ENCODE data around the gene PHB1. TPM values are rescaled to one million over a fixed set of nuclear protein-coding genes. Genes with fewer than 3 reads are reported as not detected.

PHB1 gene
- total RNA-seq, 2 donors from 2014 or later, result 227 to 263 TPM

DNA sequence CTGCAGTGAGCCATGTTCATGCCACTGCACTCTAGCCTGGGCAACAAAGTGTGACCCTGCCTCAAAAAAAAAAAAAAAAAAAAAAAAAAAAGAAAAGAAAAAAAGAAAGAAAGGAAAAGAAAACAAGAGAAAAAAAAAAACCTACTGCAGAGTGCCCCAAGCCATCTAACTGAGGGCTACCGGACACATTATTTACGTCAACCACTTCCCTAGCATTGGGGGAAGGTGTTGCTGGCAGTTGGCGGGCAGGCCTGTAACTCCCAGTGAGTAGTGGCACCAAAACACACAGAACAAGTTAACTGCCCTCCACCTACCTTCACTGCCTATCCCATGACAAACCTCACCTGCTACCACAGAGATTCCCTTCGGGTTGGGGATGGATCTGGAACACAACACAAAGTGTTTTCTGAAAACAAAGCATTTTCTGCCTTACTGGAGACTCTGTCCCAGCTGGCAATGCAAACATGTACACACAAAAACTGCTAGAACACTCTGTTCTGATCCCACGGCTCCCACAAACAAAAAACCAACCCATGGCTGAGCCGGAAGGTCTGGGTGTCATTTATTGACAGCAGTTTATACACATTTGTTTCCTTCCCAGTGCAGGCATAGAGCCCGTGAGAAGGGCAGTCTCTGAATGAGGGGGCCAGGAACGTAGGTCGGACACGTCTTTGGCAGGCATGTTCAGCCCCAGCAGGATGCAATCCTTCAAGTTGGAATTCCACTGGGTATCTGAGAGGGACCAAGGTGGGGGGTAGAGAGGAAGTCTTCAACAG is 11.0 kb downstream of the PHB1 start:
- Mint-ChIP-seq H3K36me3 (ENCODE audit: low read depth) (peaks cover 50% of the 10 kb centered on the region), H3K4me3 (no peak overlapping the region), H3K9me3 (no peaks in the 10 kb centered on the region), H3K27ac (no peak overlapping the region), H3K27me3 (ENCODE audit: insufficient read depth) (no peaks in the 10 kb centered on the region), H3K4me1 (no peaks in the 10 kb centered on the region)
- Histone ChIP-seq H3K9me3 (ENCODE audit: control insufficient read depth, low read length) (no peaks in the 10 kb centered on the region), H3K4me1 (ENCODE audit: control insufficient read depth, insufficient read depth, low read length) (no peaks in the 10 kb centered on the region), H3K27me3 (ENCODE audit: control insufficient read depth, insufficient read depth, low read length, poor library complexity, severe bottlenecking) (no peaks in the 10 kb centered on the region), H3K4me3 (ENCODE audit: low read length) (no peak overlapping the region), H3K9ac (ENCODE audit: extremely low read depth, low read length, poor library complexity, severe bottlenecking) (no peak overlapping the region), H3K27ac (ENCODE audit: low read depth, low read length) (no peak overlapping the region), H3K36me3 (ENCODE audit: control insufficient read depth, insufficient read depth, low read length) (peaks cover 46% of the 10 kb centered on the region)
- DNase-seq, result peak; percentile 25
- WGBS, 2 experiments (ENCODE audit: insufficient coverage in 1 of 2, insufficient read length in 1 of 2), result 91 to 95% methylated on average over 6 to 10 of the region's 10 CpGs
- TF ChIP-seq, protein P1, sequence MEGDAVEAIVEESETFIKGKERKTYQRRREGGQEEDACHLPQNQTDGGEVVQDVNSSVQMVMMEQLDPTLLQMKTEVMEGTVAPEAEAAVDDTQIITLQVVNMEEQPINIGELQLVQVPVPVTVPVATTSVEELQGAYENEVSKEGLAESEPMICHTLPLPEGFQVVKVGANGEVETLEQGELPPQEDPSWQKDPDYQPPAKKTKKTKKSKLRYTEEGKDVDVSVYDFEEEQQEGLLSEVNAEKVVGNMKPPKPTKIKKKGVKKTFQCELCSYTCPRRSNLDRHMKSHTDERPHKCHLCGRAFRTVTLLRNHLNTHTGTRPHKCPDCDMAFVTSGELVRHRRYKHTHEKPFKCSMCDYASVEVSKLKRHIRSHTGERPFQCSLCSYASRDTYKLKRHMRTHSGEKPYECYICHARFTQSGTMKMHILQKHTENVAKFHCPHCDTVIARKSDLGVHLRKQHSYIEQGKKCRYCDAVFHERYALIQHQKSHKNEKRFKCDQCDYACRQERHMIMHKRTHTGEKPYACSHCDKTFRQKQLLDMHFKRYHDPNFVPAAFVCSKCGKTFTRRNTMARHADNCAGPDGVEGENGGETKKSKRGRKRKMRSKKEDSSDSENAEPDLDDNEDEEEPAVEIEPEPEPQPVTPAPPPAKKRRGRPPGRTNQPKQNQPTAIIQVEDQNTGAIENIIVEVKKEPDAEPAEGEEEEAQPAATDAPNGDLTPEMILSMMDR (conservative IDR thresholded peaks at IDR 0.05), result no peak

DNA sequence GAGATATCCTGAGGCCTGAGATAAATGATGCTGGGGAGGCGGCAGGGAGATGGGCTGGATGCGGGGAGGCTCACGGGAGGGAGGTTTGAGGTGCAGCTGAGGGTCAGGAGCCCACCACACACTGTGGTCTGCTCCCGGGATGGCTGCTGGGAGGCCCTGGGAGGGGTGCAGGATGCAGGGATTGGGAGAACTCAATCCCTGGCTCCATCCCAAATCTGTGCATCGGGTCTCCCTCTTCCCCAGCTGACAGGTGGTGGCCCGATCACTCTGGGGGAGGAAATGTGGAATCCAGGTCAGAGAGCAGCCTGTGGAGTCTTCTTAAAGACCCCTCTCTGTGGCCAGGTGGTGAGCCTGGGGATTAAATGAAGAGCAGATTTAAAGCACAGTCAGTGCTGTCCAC is 12.0 kb downstream of the PHB1 start:
- H3K27ac Mint-ChIP-seq, result no peak overlapping the region
- H3K27me3 Mint-ChIP-seq (ENCODE audit: insufficient read depth), result no peaks in the 10 kb centered on the region
- no peaks in the 10 kb centered on the region for H3K4me1 ChIP-seq (ENCODE audit: control insufficient read depth, insufficient read depth, low read length)
- H3K27me3 ChIP-seq (ENCODE audit: control insufficient read depth, insufficient read depth, low read length, poor library complexity, severe bottlenecking), result no peaks in the 10 kb centered on the region
- TF ChIP-seq, protein P1 (conservative IDR thresholded peaks at IDR 0.05), result no peak
- no peak overlapping the region for H3K9ac ChIP-seq (ENCODE audit: extremely low read depth, low read length, poor library complexity, severe bottlenecking)
- H3K36me3 Mint-ChIP-seq (ENCODE audit: low read depth), result peaks cover 45% of the 10 kb centered on the region
- no peaks in the 10 kb centered on the region for H3K4me1 Mint-ChIP-seq
- H3K9me3 Mint-ChIP-seq, result no peaks in the 10 kb centered on the region
- 83 to 96% methylated on average over 2 to 6 of the region's 6 CpGs for WGBS, 2 experiments (ENCODE audit: insufficient coverage in 1 of 2, insufficient read length in 1 of 2)
- H3K27ac ChIP-seq (ENCODE audit: low read depth, low read length), result peak overlapping the region; percentile 24
- peaks cover 41% of the 10 kb centered on the region for H3K36me3 ChIP-seq (ENCODE audit: control insufficient read depth, insufficient read depth, low read length)
- peak; percentile 41 for DNase-seq
- no peaks in the 10 kb centered on the region for H3K9me3 ChIP-seq (ENCODE audit: control insufficient read depth, low read length)
- no peak overlapping the region for H3K4me3 ChIP-seq (ENCODE audit: low read length)
- no peak overlapping the region for H3K4me3 Mint-ChIP-seq

DNA sequence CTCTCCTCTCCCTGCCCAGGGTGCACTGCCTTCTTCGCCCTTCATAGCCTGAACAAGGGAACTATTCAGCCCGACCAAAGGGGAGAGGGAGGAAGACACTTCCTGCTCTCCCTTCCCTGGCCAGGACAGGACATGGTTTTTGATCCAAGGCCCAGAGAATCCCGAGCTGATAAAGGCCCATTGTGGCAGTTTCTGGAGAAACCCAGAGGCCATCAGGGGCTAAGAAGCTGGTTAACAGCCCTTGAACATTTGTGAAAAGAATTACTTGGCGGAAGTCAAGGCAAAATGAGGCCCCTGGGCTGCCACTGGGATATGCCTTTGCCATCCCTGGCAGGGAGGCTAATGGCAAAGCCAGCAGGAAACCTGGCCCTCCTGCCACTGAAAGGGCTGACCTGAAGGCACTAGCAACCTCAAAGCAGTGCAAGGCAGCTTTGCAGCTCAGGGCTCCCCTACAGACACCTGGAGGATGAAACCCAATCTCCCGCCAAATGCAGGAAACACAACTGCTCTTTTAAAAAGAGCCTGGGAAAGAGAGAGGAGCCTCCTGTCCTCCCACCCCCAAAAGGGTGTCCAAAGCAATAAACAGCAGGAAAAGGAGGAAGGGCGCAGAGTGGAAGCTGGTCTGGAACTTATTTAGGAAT is 12.6 kb downstream of the PHB1 start:
- Histone ChIP-seq H3K4me1 (ENCODE audit: control insufficient read depth, insufficient read depth, low read length) (no peaks in the 10 kb centered on the region), H3K36me3 (ENCODE audit: control insufficient read depth, insufficient read depth, low read length) (peaks cover 35% of the 10 kb centered on the region), H3K4me3 (ENCODE audit: low read length) (no peak overlapping the region), H3K27ac (ENCODE audit: low read depth, low read length) (peak overlapping the region; percentile 24), H3K9ac (ENCODE audit: extremely low read depth, low read length, poor library complexity, severe bottlenecking) (no peak overlapping the region), H3K27me3 (ENCODE audit: control insufficient read depth, insufficient read depth, low read length, poor library complexity, severe bottlenecking) (no peaks in the 10 kb centered on the region), H3K9me3 (ENCODE audit: control insufficient read depth, low read length) (no peaks in the 10 kb centered on the region)
- Mint-ChIP-seq H3K9me3 (no peaks in the 10 kb centered on the region), H3K36me3 (ENCODE audit: low read depth) (peaks cover 39% of the 10 kb centered on the region), H3K27me3 (ENCODE audit: insufficient read depth) (no peaks in the 10 kb centered on the region), H3K4me1 (no peaks in the 10 kb centered on the region), H3K4me3 (no peak overlapping the region), H3K27ac (no peak overlapping the region)
- 84 to 88% methylated on average over 4 to 6 of the region's 6 CpGs for WGBS, 2 experiments (ENCODE audit: insufficient coverage in 1 of 2, insufficient read length in 1 of 2)
- DNase-seq, result peak; percentile 49
- TF ChIP-seq, protein P1 (conservative IDR thresholded peaks at IDR 0.05), result no peak

Data from endodermal cell (in vitro differentiated cells).